HG02798 (cell line): ENCODE results near the gene SKAP2.

Source experiments
- ATAC-seq: cut with Tn5 transposase; IDR thresholded peaks from one replicate; pipeline ENCODE4 v1.9.1; 2021; ENCODE audit warnings: mild to moderate bottlenecking; ENCODE audit not compliant: unreplicated experiment, poor library complexity

The SKAP2 gene

GRCh38 chr7:26619348-26619984, 244.9 kb downstream of the SKAP2 start:
- no peak for ATAC-seq

- ATAC-seq: no peak
Measured at GRCh38 chr7:26618898-26619297, 245.5 kb downstream of the SKAP2 start.

- ATAC-seq: no peak
Measured at GRCh38 chr7:26618449-26618848, 245.9 kb downstream of the SKAP2 start.
